ENCODE measurements around the gene USP22. TPM values are rescaled to one million over a fixed set of nuclear protein-coding genes. Genes with fewer than 3 reads are reported as not detected.

Gene USP22
- total RNA-seq, 1 experiment from 2014 or later: 150 TPM

- TF ChIP-seq, protein P1, sequence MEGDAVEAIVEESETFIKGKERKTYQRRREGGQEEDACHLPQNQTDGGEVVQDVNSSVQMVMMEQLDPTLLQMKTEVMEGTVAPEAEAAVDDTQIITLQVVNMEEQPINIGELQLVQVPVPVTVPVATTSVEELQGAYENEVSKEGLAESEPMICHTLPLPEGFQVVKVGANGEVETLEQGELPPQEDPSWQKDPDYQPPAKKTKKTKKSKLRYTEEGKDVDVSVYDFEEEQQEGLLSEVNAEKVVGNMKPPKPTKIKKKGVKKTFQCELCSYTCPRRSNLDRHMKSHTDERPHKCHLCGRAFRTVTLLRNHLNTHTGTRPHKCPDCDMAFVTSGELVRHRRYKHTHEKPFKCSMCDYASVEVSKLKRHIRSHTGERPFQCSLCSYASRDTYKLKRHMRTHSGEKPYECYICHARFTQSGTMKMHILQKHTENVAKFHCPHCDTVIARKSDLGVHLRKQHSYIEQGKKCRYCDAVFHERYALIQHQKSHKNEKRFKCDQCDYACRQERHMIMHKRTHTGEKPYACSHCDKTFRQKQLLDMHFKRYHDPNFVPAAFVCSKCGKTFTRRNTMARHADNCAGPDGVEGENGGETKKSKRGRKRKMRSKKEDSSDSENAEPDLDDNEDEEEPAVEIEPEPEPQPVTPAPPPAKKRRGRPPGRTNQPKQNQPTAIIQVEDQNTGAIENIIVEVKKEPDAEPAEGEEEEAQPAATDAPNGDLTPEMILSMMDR (IDR thresholded peaks at IDR 0.05; ENCODE audit: unreplicated experiment): no peak
- intact Hi-C loops (cut with micrococcal nuclease; ENCODE audit: unreplicated experiment): no loop called here
- no peaks in the 10 kb centered on the region for H3K36me3 Mint-ChIP-seq (ENCODE audit: insufficient read depth, unreplicated experiment)
- CTCF ChIA-PET: no interaction called here
- BruUV-seq (replicated peaks): no TSS peak
- H3K27ac Mint-ChIP-seq (ENCODE audit: unreplicated experiment): no peak overlapping the region
- no peaks in the 10 kb centered on the region for H3K4me1 Mint-ChIP-seq (ENCODE audit: low read depth, unreplicated experiment)
- no peak overlapping the region for H3K4me3 Mint-ChIP-seq (ENCODE audit: low read depth, unreplicated experiment)
- H3K27me3 Mint-ChIP-seq (ENCODE audit: unreplicated experiment): peaks cover 88% of the 10 kb centered on the region
- DNase-seq: no peak
- no peaks in the 10 kb centered on the region for H3K9me3 Mint-ChIP-seq (ENCODE audit: low read depth, unreplicated experiment)
Measured at GRCh38 chr17:20975566-20975965, 67.2 kb downstream of the USP22 start.

DNA sequence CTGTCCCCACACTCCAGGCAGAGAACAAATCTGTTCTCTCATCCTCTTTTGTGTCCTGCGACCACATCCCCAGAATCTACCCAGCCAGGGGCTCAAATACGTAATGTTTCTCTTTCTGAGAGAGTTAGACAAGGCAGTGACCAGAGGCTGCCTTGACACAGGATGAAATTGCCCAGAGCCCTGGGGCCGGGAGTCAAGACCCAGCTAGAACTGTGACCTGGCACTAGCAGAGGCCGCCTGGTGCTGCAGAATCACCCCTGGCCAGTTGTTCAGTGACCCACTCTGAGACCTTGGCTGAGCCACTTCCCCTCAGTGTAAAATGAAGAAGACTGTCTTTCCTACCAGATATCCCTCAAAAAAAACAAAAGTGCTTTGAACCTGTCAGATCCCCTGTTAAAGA lies 72.5 kb downstream of the USP22 start:
- CTCF ChIA-PET: no interaction called here
- DNase-seq: no peak
- Mint-ChIP-seq H3K27me3 (ENCODE audit: unreplicated experiment) (peaks cover 88% of the 10 kb centered on the region), H3K27ac (ENCODE audit: unreplicated experiment) (no peak overlapping the region), H3K9me3 (ENCODE audit: low read depth, unreplicated experiment) (no peaks in the 10 kb centered on the region), H3K4me1 (ENCODE audit: low read depth, unreplicated experiment) (no peaks in the 10 kb centered on the region), H3K36me3 (ENCODE audit: insufficient read depth, unreplicated experiment) (no peaks in the 10 kb centered on the region), H3K4me3 (ENCODE audit: low read depth, unreplicated experiment) (no peak overlapping the region)
- no TSS peak for BruUV-seq (replicated peaks)
- intact Hi-C loops (cut with micrococcal nuclease; ENCODE audit: unreplicated experiment): no loop called here
- TF ChIP-seq, protein P1 (IDR thresholded peaks at IDR 0.05; ENCODE audit: unreplicated experiment): no peak

GRCh38 chr17:20968913-20969616 lies 73.7 kb downstream of the USP22 start:
- CTCF ChIA-PET: no interaction called here
- BruUV-seq (replicated peaks): no TSS peak
- Mint-ChIP-seq H3K36me3 (ENCODE audit: insufficient read depth, unreplicated experiment) (no peaks in the 10 kb centered on the region), H3K9me3 (ENCODE audit: low read depth, unreplicated experiment) (no peaks in the 10 kb centered on the region), H3K27me3 (ENCODE audit: unreplicated experiment) (peaks cover 91% of the 10 kb centered on the region), H3K4me3 (ENCODE audit: low read depth, unreplicated experiment) (no peak overlapping the region), H3K27ac (ENCODE audit: unreplicated experiment) (no peak overlapping the region), H3K4me1 (ENCODE audit: low read depth, unreplicated experiment) (no peaks in the 10 kb centered on the region)
- TF ChIP-seq, protein P1 (IDR thresholded peaks at IDR 0.05; ENCODE audit: unreplicated experiment): no peak
- no peak for DNase-seq
- intact Hi-C loops (cut with micrococcal nuclease; ENCODE audit: unreplicated experiment): no loop called here

DNA sequence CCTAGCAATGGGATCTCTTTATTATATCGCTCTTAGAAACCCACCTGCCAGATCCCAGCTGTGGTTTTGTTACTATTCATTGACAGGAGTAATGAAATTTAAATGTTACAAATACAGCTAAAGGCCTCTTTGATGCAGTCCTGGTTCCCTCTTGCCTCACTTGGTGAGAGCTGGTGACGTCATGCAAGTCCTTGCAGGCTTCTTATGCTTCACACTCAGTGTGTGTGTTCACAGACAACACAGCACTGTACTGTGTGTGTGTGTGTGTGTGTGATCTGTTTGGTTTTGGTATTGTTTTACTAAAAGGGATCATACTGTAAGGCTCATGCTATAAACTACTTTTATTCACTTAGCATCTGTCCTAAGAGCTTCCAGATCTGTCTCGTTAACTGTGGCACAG lies 75.0 kb downstream of the USP22 start:
- CTCF ChIA-PET: no interaction called here
- no peak overlapping the region for H3K27ac Mint-ChIP-seq (ENCODE audit: unreplicated experiment)
- H3K4me1 Mint-ChIP-seq (ENCODE audit: low read depth, unreplicated experiment): no peaks in the 10 kb centered on the region
- no peak for DNase-seq
- intact Hi-C loops (cut with micrococcal nuclease; ENCODE audit: unreplicated experiment): no loop called here
- TF ChIP-seq, protein P1 (IDR thresholded peaks at IDR 0.05; ENCODE audit: unreplicated experiment): no peak
- no peak overlapping the region for H3K4me3 Mint-ChIP-seq (ENCODE audit: low read depth, unreplicated experiment)
- no TSS peak for BruUV-seq (replicated peaks)
- no peaks in the 10 kb centered on the region for H3K9me3 Mint-ChIP-seq (ENCODE audit: low read depth, unreplicated experiment)
- H3K36me3 Mint-ChIP-seq (ENCODE audit: insufficient read depth, unreplicated experiment): no peaks in the 10 kb centered on the region
- H3K27me3 Mint-ChIP-seq (ENCODE audit: unreplicated experiment): peaks cover 92% of the 10 kb centered on the region

Measured in Calu3 (cell line).